HEK293 (cell line): ENCODE data around the gene MSI1.

Experiments used
- CTCF ChIA-PET: fragments of 350-600 bp; formaldehyde crosslinking; extraction: SDS; loops from one replicate; lab custom pipeline; 2021; ENCODE audit warnings: antibody characterized with exemption; lab: Yijun Ruan, JAX
- POLR2A ChIA-PET: fragments of 300-600 bp; formaldehyde crosslinking; extraction: SDS; loops from one replicate; lab custom pipeline; 2020; ENCODE audit warnings: antibody characterized with exemption, inconsistent platforms; lab: Yijun Ruan, JAX
- H3K27ac ChIP-seq: fragments of 200-500 bp; sonication (Bioruptor generic); 2 replicates; pipeline ENCODE4 v1.5.1; 2014; ENCODE audit warnings: low read depth, low read length, control low read depth, inconsistent platforms; ENCODE audit errors: extremely low read depth
- H3K36me3 ChIP-seq, 2 experiments: fragments of 200-500 bp in 1 of 2; sonication (Bioruptor generic) in 1 of 2; 1 replicate in 1 of 2; 2 replicates in 1 of 2; pipeline ENCODE4 v1.5.1; 2014 to 2017; ENCODE audit warnings: inconsistent platforms in 2 of 2, low read length in 2 of 2; ENCODE audit not compliant: control insufficient read depth in 2 of 2, insufficient read depth in 1 of 2
- H3K4me1 ChIP-seq: fragments of 200-500 bp; sonication (Bioruptor generic); 2 replicates; pipeline ENCODE4 v1.5.1; 2014; ENCODE audit warnings: mild to moderate bottlenecking, low read length, inconsistent platforms; ENCODE audit not compliant: control insufficient read depth, insufficient read depth
- H3K4me3 ChIP-seq: 2 replicates; pipeline ENCODE4 v1.5.1; 2011; ENCODE audit warnings: low read depth, mild to moderate bottlenecking, control low read depth, low read length, moderate library complexity
- H3K9me3 ChIP-seq: fragments of 200-500 bp; sonication (Bioruptor generic); 2 replicates; pipeline ENCODE4 v1.5.1; 2014; ENCODE audit warnings: low read depth, low read length, inconsistent platforms; ENCODE audit not compliant: control insufficient read depth, insufficient read depth
- BCL6B ChIP-seq: fragments of 450-650 bp; formaldehyde crosslinking; IDR thresholded peaks from 2 replicates; pipeline ENCODE4 v1.5.1; 2017; ENCODE audit warnings: missing biosample characterization, missing genetic modification characterization
- HOXC10 ChIP-seq: sonication (generic); formaldehyde crosslinking; IDR thresholded peaks from 2 replicates; pipeline ENCODE4 v1.8.1; 2023; ENCODE audit warnings: mild to moderate bottlenecking, missing genetic modification reagents
- MZF1 ChIP-seq: fragments of 450-650 bp; formaldehyde crosslinking; IDR thresholded peaks from 2 replicates; pipeline ENCODE4 v1.5.1; 2017; ENCODE audit warnings: missing biosample characterization, missing genetic modification characterization, borderline replicate concordance
- PRDM6 ChIP-seq: fragments of 450-650 bp; formaldehyde crosslinking; IDR thresholded peaks from 2 replicates; pipeline ENCODE4 v1.5.1; 2017; ENCODE audit warnings: missing biosample characterization, missing genetic modification characterization
- RBAK ChIP-seq: fragments of 450-650 bp; formaldehyde crosslinking; IDR thresholded peaks from 2 replicates; pipeline ENCODE4 v1.5.1; 2016; ENCODE audit warnings: missing biosample characterization, missing genetic modification characterization
- TCF7L2 ChIP-seq: IDR thresholded peaks from 2 replicates; pipeline ENCODE4 v1.6.1; 2011; ENCODE audit warnings: low read depth, mild to moderate bottlenecking, inconsistent platforms, low read length, moderate library complexity, borderline replicate concordance
- ZBTB20 ChIP-seq: fragments of 450-650 bp; formaldehyde crosslinking; IDR thresholded peaks from 2 replicates; pipeline ENCODE4 v1.5.1; 2016; ENCODE audit warnings: missing biosample characterization, missing genetic modification characterization
- ZBTB6 ChIP-seq: fragments of 450-650 bp; formaldehyde crosslinking; IDR thresholded peaks from 2 replicates; pipeline ENCODE4 v1.5.1; 2017; ENCODE audit warnings: missing biosample characterization, missing genetic modification characterization
- ZFP37 ChIP-seq: fragments of 450-650 bp; formaldehyde crosslinking; IDR thresholded peaks from 2 replicates; pipeline ENCODE4 v1.5.1; 2016; ENCODE audit warnings: missing biosample characterization, missing genetic modification characterization
- ZFP69B ChIP-seq: fragments of 450-650 bp; formaldehyde crosslinking; IDR thresholded peaks from 2 replicates; pipeline ENCODE4 v1.5.1; 2016; ENCODE audit warnings: missing biosample characterization, missing genetic modification characterization
- ZNF121 ChIP-seq: fragments of 450-650 bp; formaldehyde crosslinking; IDR thresholded peaks from 2 replicates; pipeline ENCODE4 v1.5.1; 2016; ENCODE audit warnings: missing biosample characterization, missing genetic modification characterization
- ZNF140 ChIP-seq: fragments of 450-650 bp; formaldehyde crosslinking; IDR thresholded peaks from 2 replicates; pipeline ENCODE4 v1.5.1; 2016; ENCODE audit warnings: missing biosample characterization, missing genetic modification characterization
- ZNF2 ChIP-seq: fragments of 450-650 bp; formaldehyde crosslinking; IDR thresholded peaks from 2 replicates; pipeline ENCODE4 v1.5.1; 2016; ENCODE audit warnings: missing biosample characterization, missing genetic modification characterization
- ZNF280C ChIP-seq: fragments of 450-650 bp; formaldehyde crosslinking; IDR thresholded peaks from 2 replicates; pipeline ENCODE4 v1.5.1; 2016; ENCODE audit warnings: missing biosample characterization, missing genetic modification characterization
- ZNF350 ChIP-seq: fragments of 450-650 bp; formaldehyde crosslinking; IDR thresholded peaks from 2 replicates; pipeline ENCODE4 v1.5.0; 2017; ENCODE audit warnings: missing biosample characterization, mild to moderate bottlenecking, missing genetic modification characterization
- ZNF544 ChIP-seq: fragments of 450-650 bp; formaldehyde crosslinking; IDR thresholded peaks from 2 replicates; pipeline ENCODE4 v1.5.0; 2017; ENCODE audit warnings: missing biosample characterization, missing genetic modification characterization
- ZNF548 ChIP-seq: fragments of 450-650 bp; formaldehyde crosslinking; IDR thresholded peaks from 2 replicates; pipeline ENCODE4 v1.5.1; 2016; ENCODE audit warnings: missing biosample characterization, missing genetic modification characterization
- ZNF664 ChIP-seq: fragments of 450-650 bp; formaldehyde crosslinking; IDR thresholded peaks from 2 replicates; pipeline ENCODE4 v1.5.1; 2016; ENCODE audit warnings: missing biosample characterization, missing genetic modification characterization
- ZNF701 ChIP-seq: fragments of 450-650 bp; formaldehyde crosslinking; IDR thresholded peaks from 2 replicates; pipeline ENCODE4 v1.5.1; 2016; ENCODE audit warnings: missing biosample characterization, missing genetic modification characterization
- ZNF776 ChIP-seq: fragments of 450-650 bp; formaldehyde crosslinking; IDR thresholded peaks from 2 replicates; pipeline ENCODE4 v1.5.0; 2017; ENCODE audit warnings: missing biosample characterization, missing genetic modification characterization, borderline replicate concordance
- ZSCAN16 ChIP-seq: fragments of 450-650 bp; formaldehyde crosslinking; IDR thresholded peaks from 2 replicates; pipeline ENCODE4 v1.5.1; 2016; ENCODE audit warnings: missing biosample characterization, missing genetic modification characterization

Gene MSI1

GRCh38 chr12:120408771-120409170, 39.8 kb upstream of the MSI1 start (continued):
- TF ChIP-seq BCL6B (tag by site-specific recombination) = no peak
- no peak for TF ChIP-seq ZNF280C (tag by site-specific recombination)
- TF ChIP-seq ZNF776 (tag by site-specific recombination) = no peak
- TF ChIP-seq TCF7L2 = no peak
- no peak for TF ChIP-seq ZBTB20 (tag by site-specific recombination)
- TF ChIP-seq ZNF544 = no peak
- TF ChIP-seq RBAK = no peak
- no peak for TF ChIP-seq ZNF664 (tag by site-specific recombination)
- no peak for TF ChIP-seq MZF1 (tag by site-specific recombination)
- no peak for TF ChIP-seq ZNF548 (tag by site-specific recombination)
- TF ChIP-seq ZNF350 = no peak
- TF ChIP-seq ZSCAN16 = no peak
- no peak for TF ChIP-seq ZNF140 (tag by site-specific recombination)

- CTCF ChIA-PET = interaction anchor here (0.6 to 2.8 kb wide), 4 partner anchors 21 to 177 kb away, joined by 3 to 11 read pairs (median 6); no protein-coding TSS in a partner anchor
- POLR2A ChIA-PET = no interaction called here
Measured at GRCh38 chr12:120406553-120406952, 37.6 kb upstream of the MSI1 start.

GRCh38 chr12:120406069-120406468, 37.1 kb upstream of the MSI1 start:
- TF ChIP-seq ZBTB6 (no peak), ZFP37 (tag by site-specific recombination) (no peak), ZNF701 (tag by site-specific recombination) (no peak), ZFP69B (tag by site-specific recombination) (no peak), HOXC10 (no peak), PRDM6 (no peak)
- TF ChIP-seq, all 188 proteins: peak for 0
- CTCF ChIA-PET = interaction anchor here (0.6 to 2.8 kb wide), 4 partner anchors 22 to 178 kb away, joined by 3 to 11 read pairs (median 6); no protein-coding TSS in a partner anchor

More at GRCh38 chr12:120406553-120406952, 37.6 kb upstream of the MSI1 start:
- TF ChIP-seq ZNF2 (tag by site-specific recombination) = no peak
- TF ChIP-seq ZNF121 (tag by site-specific recombination) = 0 out of 2 replicates have a peak, but pooled peaks have one; percentile 49
- Histone ChIP-seq H3K4me3 (no peak overlapping the region), H3K9me3 (no peaks in the 10 kb centered on the region), H3K27ac (no peak overlapping the region), H3K4me1 (peaks cover 3% of the 10 kb centered on the region; the same call in 1 of the 2 replicates), H3K36me3 (no peaks in the 10 kb centered on the region)

More at GRCh38 chr12:120406069-120406468, 37.1 kb upstream of the MSI1 start:
- Histone ChIP-seq H3K4me1 (peaks cover 3% of the 10 kb centered on the region; the same call in 1 of the 2 replicates), H3K36me3 (no peaks in the 10 kb centered on the region), H3K27ac (no peak overlapping the region), H3K4me3 (no peak overlapping the region), H3K9me3 (no peaks in the 10 kb centered on the region)
- POLR2A ChIA-PET = no interaction called here
